Activated CD4-positive, alpha-beta memory T cell treated with anti-CD3 and anti-CD28 coated beads, Interleukin-2, amount 10 ng/mL, durations not matched to agents 7 days and 5 days (primary cell): ENCODE data around the gene EXOC2. TPM values are rescaled to one million over a fixed set of nuclear protein-coding genes. Genes with fewer than 3 reads are reported as not detected.
A peak's percentile ranks its signal among the peaks of the same experiment; 100 is the strongest.

ENCODE experiments used
- CTCF ChIA-PET: fragments of 350-600 bp; sonication (Branson Sonifier 250); formaldehyde crosslinking; loops from one replicate; lab custom pipeline; 2021; ENCODE audit warnings: antibody characterized with exemption, inconsistent platforms; lab: Charles Lee
- POLR2A ChIA-PET: fragments of 350-600 bp; sonication (Branson Sonifier 250); formaldehyde crosslinking; loops from one replicate; lab custom pipeline; 2021; ENCODE audit warnings: antibody characterized with exemption; lab: Charles Lee
- DNase-seq: peaks from one replicate; pipeline ENCODE4 v3.0.0-alpha.2; 2020
- H3K27ac Mint-ChIP-seq: one replicate; pipeline ENCODE4 v1.8.0; 2021; ENCODE audit warnings: mild to moderate bottlenecking, mixed read lengths
- H3K27me3 Mint-ChIP-seq: one replicate; pipeline ENCODE4 v1.8.0; 2021; ENCODE audit warnings: mixed read lengths
- H3K36me3 Mint-ChIP-seq: one replicate; pipeline ENCODE4 v1.8.0; 2021; ENCODE audit warnings: low read depth, mixed read lengths
- H3K4me1 Mint-ChIP-seq: one replicate; pipeline ENCODE4 v1.8.0; 2021; ENCODE audit warnings: mixed read lengths
- H3K4me3 Mint-ChIP-seq: one replicate; pipeline ENCODE4 v1.8.0; 2021; ENCODE audit warnings: mild to moderate bottlenecking, mixed read lengths
- H3K9me3 Mint-ChIP-seq: one replicate; pipeline ENCODE4 v1.8.0; 2021; ENCODE audit warnings: mixed read lengths
- total RNA-seq, 2 experiments: library from RNA; stranded (reverse); gene quantifications; one replicate each; pipeline ENCODE4 v1.2.3, GENCODE V29; 2021

The EXOC2 gene
- 10 to 100 TPM; 31.9 to 35.7 TPM for total RNA-seq

DNA sequence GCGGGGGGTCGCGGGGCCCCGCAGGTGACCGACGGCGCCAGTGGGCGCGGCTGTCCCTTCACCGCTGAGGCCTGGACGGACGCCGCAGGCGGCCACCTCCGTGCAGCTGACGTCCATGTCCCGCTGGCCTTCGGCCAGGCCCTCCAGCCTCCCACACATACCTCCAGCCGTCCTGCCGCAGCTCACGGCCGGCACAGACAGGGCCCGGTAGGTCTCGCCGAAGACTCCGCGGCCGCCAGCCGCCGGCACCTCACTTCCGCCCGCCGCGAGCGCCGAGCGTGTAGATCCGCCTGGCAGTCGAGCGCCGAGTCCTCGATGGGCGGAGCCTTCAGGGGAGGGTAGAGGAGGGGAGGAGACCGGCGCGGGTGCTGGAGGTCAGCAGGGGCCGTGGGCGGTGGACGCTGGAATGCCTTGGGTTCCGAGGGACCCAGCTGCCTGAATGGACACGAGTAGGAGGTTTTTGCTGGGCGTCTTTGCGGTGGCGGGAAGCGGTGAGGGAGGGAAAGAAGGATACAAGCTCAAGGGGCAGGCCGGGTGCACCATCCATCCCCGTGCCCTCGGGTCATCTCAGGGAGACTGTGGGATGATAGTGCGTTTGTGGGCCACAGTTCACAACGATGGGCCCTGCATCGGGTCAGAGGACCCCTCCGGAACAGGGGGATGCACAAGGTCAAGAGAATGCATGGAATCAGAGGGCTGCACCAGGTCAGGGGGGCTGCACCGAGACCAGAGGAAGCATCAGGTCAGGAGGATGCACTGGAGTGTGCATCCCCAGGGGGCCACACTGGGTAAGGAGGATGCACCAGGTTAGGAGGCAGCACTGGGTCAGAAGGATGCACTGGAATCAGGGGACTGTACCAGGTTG lies at the start of gene EXOC2:
EXOC2 (minus strand) TSS at position 282 of the 865 bp plus-strand sequence. CDS start 55,321 bp downstream, outside the sequence.
- ChIA-PET POLR2A (interaction anchor here (0.6 to 3.1 kb wide), 14 partner anchors 9 to 302 kb away, joined by 3 to 39 read pairs (median 5); partner anchors contain the start of gene IRF4), CTCF (interaction anchor here (1.0 to 3.7 kb wide), 7 partner anchors 9 to 29 kb away, joined by 3 to 14 read pairs (median 5); no protein-coding TSS in a partner anchor)
- Mint-ChIP-seq H3K27ac (peak within 1 kb of the TSS; percentile 90), H3K27me3 (no peaks in the 10 kb centered on the region), H3K4me3 (peak within 1 kb of the TSS; percentile 92), H3K36me3 (peaks cover 10% of the 10 kb centered on the region), H3K4me1 (peaks cover 35% of the 10 kb centered on the region), H3K9me3 (no peaks in the 10 kb centered on the region)
- DNase-seq, result peak; percentile 90

- H3K4me1 Mint-ChIP-seq, result peaks cover 9% of the 10 kb centered on the region
- H3K27ac Mint-ChIP-seq, result no peak overlapping the region
- DNase-seq, result no peak
- H3K36me3 Mint-ChIP-seq, result no peaks in the 10 kb centered on the region
- ChIA-PET POLR2A (no interaction called here), CTCF (interaction anchor here (1.4 kb wide), 1 partner anchor 20 kb away, joined by 7 read pairs; no protein-coding TSS in a partner anchor)
- H3K9me3 Mint-ChIP-seq, result no peaks in the 10 kb centered on the region
- peaks cover 4% of the 10 kb centered on the region for H3K27me3 Mint-ChIP-seq
- no peak overlapping the region for H3K4me3 Mint-ChIP-seq
Measured at GRCh38 chr6:741410-742339, 48.7 kb upstream of the EXOC2 start.

DNA sequence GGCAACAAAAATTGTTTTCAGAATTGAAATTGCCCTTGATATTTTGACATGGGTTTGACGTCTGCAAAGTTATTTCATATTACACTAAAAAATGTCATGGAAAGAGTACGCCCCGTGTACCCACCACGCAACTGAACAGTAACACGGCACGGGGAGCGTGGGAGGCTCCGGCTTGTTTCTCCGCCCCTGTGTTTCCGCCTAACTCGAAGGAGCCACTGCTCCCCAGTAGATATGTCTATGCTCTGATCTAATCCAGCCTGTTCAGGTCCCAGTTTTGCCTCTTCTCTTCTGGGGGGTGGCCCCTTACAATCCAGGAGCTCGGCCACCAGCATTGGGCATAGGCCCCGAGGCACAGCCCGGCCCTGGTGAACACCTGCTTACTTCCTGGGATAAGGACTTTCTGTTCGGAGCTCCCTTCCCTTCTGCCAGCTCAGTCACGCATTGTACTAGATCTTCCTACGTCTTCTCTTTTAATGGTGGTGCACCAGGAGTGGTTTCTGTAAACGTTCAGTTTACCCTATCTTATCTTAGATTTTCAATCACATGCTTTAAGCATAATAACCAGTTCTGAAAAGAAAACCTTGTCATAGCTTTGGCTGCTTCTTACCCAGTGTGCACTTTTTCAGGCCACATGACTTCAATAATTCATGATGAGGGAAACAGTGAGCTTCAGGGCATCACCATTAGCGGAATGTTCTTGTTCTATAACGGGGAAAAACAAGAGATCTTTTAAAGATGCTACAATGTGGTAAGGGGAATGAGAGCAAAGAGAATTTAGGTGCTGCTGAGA lies 43.9 kb upstream of the EXOC2 start:
- Mint-ChIP-seq H3K4me1 (peaks cover 7% of the 10 kb centered on the region), H3K4me3 (no peak overlapping the region), H3K27ac (no peak overlapping the region), H3K9me3 (no peaks in the 10 kb centered on the region), H3K27me3 (peaks cover 7% of the 10 kb centered on the region), H3K36me3 (no peaks in the 10 kb centered on the region)
- POLR2A ChIA-PET, result no interaction called here
- DNase-seq, result no peak
- CTCF ChIA-PET, result interaction anchor here (1.3 to 2.3 kb wide), 2 partner anchors 11 to 15 kb away, joined by 4 to 9 read pairs; no protein-coding TSS in a partner anchor

GRCh38 chr6:733431-734219 lies 40.7 kb upstream of the EXOC2 start:
- Mint-ChIP-seq H3K9me3 (no peaks in the 10 kb centered on the region), H3K4me3 (no peak overlapping the region), H3K27me3 (peaks cover 13% of the 10 kb centered on the region), H3K4me1 (no peaks in the 10 kb centered on the region), H3K27ac (no peak overlapping the region), H3K36me3 (no peaks in the 10 kb centered on the region)
- POLR2A ChIA-PET, result no interaction called here
- no peak for DNase-seq
- CTCF ChIA-PET, result interaction anchor here (1.2 kb wide), 1 partner anchor 11 kb away, joined by 3 read pairs; no protein-coding TSS in a partner anchor

GRCh38 chr6:731924-732323 lies 39.0 kb upstream of the EXOC2 start:
- POLR2A ChIA-PET, result no interaction called here
- CTCF ChIA-PET, result interaction anchor here (1.0 to 2.3 kb wide), 3 partner anchors 10 to 22 kb away, joined by 3 to 13 read pairs (median 6); no protein-coding TSS in a partner anchor
- Mint-ChIP-seq H3K27ac (no peak overlapping the region), H3K27me3 (peaks cover 22% of the 10 kb centered on the region), H3K4me1 (no peaks in the 10 kb centered on the region), H3K9me3 (no peaks in the 10 kb centered on the region), H3K36me3 (no peaks in the 10 kb centered on the region), H3K4me3 (no peak overlapping the region)
- DNase-seq, result no peak

DNA sequence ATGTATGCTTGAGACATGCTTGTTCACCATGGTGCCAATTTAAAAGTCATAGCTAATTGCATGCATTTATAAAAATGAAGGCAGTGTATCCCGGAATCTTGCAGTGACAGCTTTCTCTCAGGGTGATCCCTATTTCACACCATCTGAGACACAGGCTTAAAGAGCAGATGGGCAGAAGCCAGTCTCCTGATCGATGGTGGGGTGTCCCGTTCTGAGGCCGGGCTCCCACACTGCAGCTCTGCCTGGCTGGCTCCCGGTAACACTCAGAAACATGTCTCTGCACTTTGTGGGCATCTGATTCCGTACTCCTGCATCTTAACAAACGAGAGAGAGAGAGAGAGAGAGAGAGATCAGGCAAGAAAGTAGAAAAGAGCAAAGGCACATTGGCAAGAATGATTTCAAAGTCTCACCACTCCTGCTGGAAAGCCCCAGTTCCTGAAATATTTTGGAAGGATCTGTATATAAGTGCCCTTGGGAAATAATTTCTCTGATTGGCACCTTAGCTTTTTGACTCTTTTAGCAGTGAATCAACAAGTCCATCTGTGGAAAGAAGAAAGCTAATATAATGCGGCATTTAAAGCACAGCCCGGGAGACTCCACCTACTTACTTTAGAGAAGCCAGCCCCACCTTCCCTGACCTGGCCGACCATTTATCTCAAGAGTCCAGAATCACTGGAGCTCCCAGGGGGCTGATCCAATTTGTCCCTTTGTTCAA lies 36.8 kb upstream of the EXOC2 start:
- no peak for DNase-seq
- POLR2A ChIA-PET, result no interaction called here

GRCh38 chr6:727856-728255 lies 34.9 kb upstream of the EXOC2 start:
- CTCF ChIA-PET, result no interaction called here
- Mint-ChIP-seq H3K36me3 (no peaks in the 10 kb centered on the region), H3K4me1 (peaks cover under 1% of the 10 kb centered on the region), H3K9me3 (no peaks in the 10 kb centered on the region), H3K27ac (no peak overlapping the region), H3K27me3 (peaks cover 31% of the 10 kb centered on the region), H3K4me3 (no peak overlapping the region)
- POLR2A ChIA-PET, result no interaction called here
- no peak for DNase-seq

More for the DNA sequence above, 36.8 kb upstream of the EXOC2 start:
- Mint-ChIP-seq H3K27me3 (peaks cover 32% of the 10 kb centered on the region), H3K9me3 (no peaks in the 10 kb centered on the region), H3K4me3 (no peak overlapping the region), H3K36me3 (no peaks in the 10 kb centered on the region), H3K27ac (no peak overlapping the region), H3K4me1 (no peaks in the 10 kb centered on the region)
- CTCF ChIA-PET, result interaction anchor here (1.2 to 2.3 kb wide), 3 partner anchors 8 to 706 kb away, joined by 3 to 13 read pairs (median 6); no protein-coding TSS in a partner anchor

GRCh38 chr6:723540-723939 lies 30.6 kb upstream of the EXOC2 start:
- Mint-ChIP-seq H3K36me3 (no peaks in the 10 kb centered on the region), H3K27ac (no peak overlapping the region), H3K9me3 (no peaks in the 10 kb centered on the region), H3K4me3 (no peak overlapping the region), H3K4me1 (peaks cover 14% of the 10 kb centered on the region), H3K27me3 (peaks cover 22% of the 10 kb centered on the region)
- no peak for DNase-seq
- ChIA-PET POLR2A (no interaction called here), CTCF (interaction anchor here (2.4 kb wide), 1 partner anchor 130 kb away, joined by 23 read pairs; no protein-coding TSS in a partner anchor)

DNA sequence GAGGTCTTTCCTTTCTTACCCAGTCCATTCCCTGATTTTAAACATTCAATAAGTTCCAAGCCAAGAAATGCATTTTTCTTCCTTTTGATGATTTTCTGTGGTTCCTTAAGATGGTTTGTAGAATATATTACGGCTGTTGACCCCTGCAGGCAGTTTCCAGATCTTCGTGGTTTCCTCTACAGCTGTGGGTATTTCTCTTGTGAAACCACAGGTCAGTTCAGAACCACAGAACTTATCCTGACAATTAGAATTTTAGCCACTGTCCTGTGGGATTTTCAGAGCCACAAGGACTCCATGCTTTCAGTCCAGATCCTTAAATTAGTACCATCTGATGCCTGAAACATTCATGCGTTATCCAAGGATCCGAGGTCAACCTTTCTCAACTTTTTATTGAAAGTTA lies 29.7 kb upstream of the EXOC2 start:
- H3K36me3 Mint-ChIP-seq, result no peaks in the 10 kb centered on the region
- no peak overlapping the region for H3K4me3 Mint-ChIP-seq
- POLR2A ChIA-PET, result interaction anchor here (1.1 to 2.1 kb wide), 3 partner anchors 12 to 30 kb away, joined by 3 to 9 read pairs (median 4); partner anchors contain the start of gene EXOC2
- H3K9me3 Mint-ChIP-seq, result no peaks in the 10 kb centered on the region
- CTCF ChIA-PET, result interaction anchor here (0.6 to 2.8 kb wide), 32 partner anchors 8 to 664 kb away, joined by 3 to 33 read pairs (median 4); partner anchors contain the start of gene EXOC2
- DNase-seq, result no peak
- peaks cover 14% of the 10 kb centered on the region for H3K4me1 Mint-ChIP-seq
- H3K27ac Mint-ChIP-seq, result no peak overlapping the region
- peaks cover 17% of the 10 kb centered on the region for H3K27me3 Mint-ChIP-seq

DNA sequence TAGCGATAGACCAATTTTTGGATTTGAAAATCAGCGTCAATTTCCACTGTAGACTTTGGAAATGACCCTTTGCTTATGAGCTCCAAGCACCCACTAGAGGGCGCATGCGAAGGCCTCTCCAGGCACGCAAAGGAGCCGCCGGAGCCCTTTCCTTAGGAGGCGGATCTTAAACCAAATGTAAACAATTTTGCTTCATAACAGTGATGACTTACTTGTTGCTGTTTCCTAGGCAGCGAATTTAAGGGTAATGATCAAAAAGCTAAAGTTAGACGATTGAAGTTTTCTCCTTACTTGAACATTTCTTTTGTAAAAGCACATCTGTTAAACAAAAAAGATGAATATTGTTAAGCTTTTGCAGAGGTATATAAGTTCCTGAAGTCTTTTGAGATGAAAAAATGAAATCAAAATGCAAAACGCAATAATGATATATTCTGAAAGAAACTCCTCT lies 29.2 kb upstream of the EXOC2 start:
- Mint-ChIP-seq H3K9me3 (no peaks in the 10 kb centered on the region), H3K4me1 (peaks cover 14% of the 10 kb centered on the region), H3K4me3 (no peak overlapping the region), H3K27ac (no peak overlapping the region), H3K27me3 (peaks cover 14% of the 10 kb centered on the region), H3K36me3 (no peaks in the 10 kb centered on the region)
- ChIA-PET CTCF (interaction anchor here (0.6 to 2.8 kb wide), 38 partner anchors 9 to 665 kb away, joined by 3 to 33 read pairs (median 3); partner anchors contain the start of gene EXOC2), POLR2A (interaction anchor here (0.8 to 2.1 kb wide), 4 partner anchors 11 to 29 kb away, joined by 3 to 9 read pairs (median 4); partner anchors contain the start of gene EXOC2)
- DNase-seq, result peak; percentile 81
